ENCODE measurements around the gene GAL. TPM values are rescaled to one million over a fixed set of nuclear protein-coding genes. Genes with fewer than 3 reads are reported as not detected.
"Not testable (repeated sequence)": the region's sequence is repeated elsewhere in the genome, so short reads cannot be mapped to it uniquely, and the experiment has no call there.

The GAL gene
- total RNA-seq, 1 experiment from 2014 or later = 65.2 TPM

DNA sequence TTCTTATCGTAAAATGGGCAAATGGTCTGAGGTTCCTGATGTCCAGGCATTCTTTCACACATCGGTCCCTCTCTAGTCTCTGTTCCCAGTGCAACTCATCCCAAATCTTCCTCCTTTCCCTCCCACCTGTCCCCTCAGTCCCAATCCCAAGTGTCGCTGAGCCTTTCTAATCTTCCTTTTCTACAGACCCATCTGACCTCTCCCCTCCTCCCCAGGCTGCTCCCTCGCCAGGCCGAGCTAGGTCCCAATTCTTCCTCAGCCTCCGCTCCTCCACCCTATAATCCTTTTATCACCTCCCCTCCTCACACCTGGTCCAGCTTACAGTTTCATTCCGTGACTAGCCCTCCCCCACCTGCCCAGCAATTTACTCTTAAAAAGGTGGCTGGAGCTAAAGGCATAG lies 49.2 kb upstream of the GAL start:
- WGBS (ENCODE audit: extremely low coverage, insufficient read length, low lambda C conversion rate) = no CpG with 5 or more reads among the region's 7 CpGs
- not testable (repeated sequence) for H2AFZ ChIP-seq (ENCODE audit: low read length); H3K4me2 ChIP-seq (ENCODE audit: insufficient read depth, insufficient read length, low read length); H2AK5ac ChIP-seq (ENCODE audit: insufficient read length, low read length); H3K23me2 ChIP-seq (ENCODE audit: insufficient read length, low read depth, low read length, poor library complexity, severe bottlenecking); H2BK5ac ChIP-seq (ENCODE audit: insufficient read length, low read length); H3K79me1 ChIP-seq (ENCODE audit: insufficient read depth, low read depth, low read length, poor library complexity, severe bottlenecking); H3K27me3 Mint-ChIP-seq (ENCODE audit: low read depth); H3K79me2 ChIP-seq (ENCODE audit: insufficient read depth, low read length); H3K27me3 ChIP-seq (ENCODE audit: insufficient read depth, low read length); H3K4me1 ChIP-seq (ENCODE audit: insufficient read depth, low read length); H4K8ac ChIP-seq (replicated peaks; ENCODE audit: insufficient read length, low read depth, low read length); H3K9me3 ChIP-seq (ENCODE audit: control insufficient read depth, low read depth, low read length); H2BK20ac ChIP-seq (ENCODE audit: low read depth, low read length, poor library complexity, severe bottlenecking); H4K91ac ChIP-seq (ENCODE audit: insufficient read length, low read depth, low read length); H3K27ac Mint-ChIP-seq; H2BK120ac ChIP-seq (ENCODE audit: low read depth, low read length, poor library complexity, severe bottlenecking); H3K14ac ChIP-seq (ENCODE audit: insufficient read depth, low read length); H3K9ac ChIP-seq (ENCODE audit: extremely low read depth, insufficient read length, low read length); H3K9me3 Mint-ChIP-seq; H3K4me3 Mint-ChIP-seq; H3K27ac ChIP-seq (ENCODE audit: insufficient read length, low read depth, low read length); H3T11ph ChIP-seq (ENCODE audit: low read length); H3K56ac ChIP-seq (ENCODE audit: insufficient read length, low read depth, low read length); H3K23ac ChIP-seq (ENCODE audit: insufficient read length, low read depth, low read length); H3K18ac ChIP-seq (ENCODE audit: insufficient read length, low read depth, low read length); DNase-seq; H2BK15ac ChIP-seq (ENCODE audit: low read depth, low read length); H4K5ac ChIP-seq (ENCODE audit: insufficient read length, low read depth, low read length); H2BK12ac ChIP-seq (ENCODE audit: insufficient read length, low read depth, low read length); H3K36me3 Mint-ChIP-seq (ENCODE audit: insufficient read depth in 1 of 3, low read depth in 3 of 3); H4K20me1 ChIP-seq (ENCODE audit: control insufficient read depth, insufficient read depth, insufficient read length); H3K4ac ChIP-seq (ENCODE audit: low read depth, low read length)
- H3K4me1 Mint-ChIP-seq = peaks cover 30 to 36% of the 10 kb centered on the region in 2 experiments

DNA sequence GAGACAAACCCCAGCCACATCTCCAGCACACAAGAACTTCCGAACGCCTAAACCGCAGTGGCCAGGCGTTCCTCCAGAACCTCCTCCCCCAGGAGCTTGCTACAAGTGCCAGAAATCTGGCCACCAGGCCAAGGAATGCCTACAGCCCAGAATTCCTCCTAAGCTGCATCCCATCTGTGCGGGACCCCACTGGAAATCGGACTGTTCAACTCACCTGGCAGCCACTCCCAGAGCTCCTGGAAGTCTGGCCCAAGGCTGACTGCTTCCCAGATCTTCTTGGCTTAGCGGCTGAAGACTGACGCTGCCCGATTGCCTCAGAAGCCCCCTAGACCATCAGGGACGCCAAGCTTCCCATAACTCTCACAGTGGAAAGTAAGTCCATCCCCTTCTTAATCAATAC lies 48.5 kb upstream of the GAL start:
- not testable (repeated sequence) for H2BK15ac ChIP-seq (ENCODE audit: low read depth, low read length); H2BK5ac ChIP-seq (ENCODE audit: insufficient read length, low read length); H2BK120ac ChIP-seq (ENCODE audit: low read depth, low read length, poor library complexity, severe bottlenecking); H3K79me2 ChIP-seq (ENCODE audit: insufficient read depth, low read length); H3K36me3 Mint-ChIP-seq (ENCODE audit: insufficient read depth in 1 of 3, low read depth in 3 of 3); H3K14ac ChIP-seq (ENCODE audit: insufficient read depth, low read length); H2BK12ac ChIP-seq (ENCODE audit: insufficient read length, low read depth, low read length); H3K27me3 Mint-ChIP-seq (ENCODE audit: low read depth); H3K27me3 ChIP-seq (ENCODE audit: insufficient read depth, low read length); H2AK5ac ChIP-seq (ENCODE audit: insufficient read length, low read length); H3K4ac ChIP-seq (ENCODE audit: low read depth, low read length); H3K4me3 Mint-ChIP-seq; H4K20me1 ChIP-seq (ENCODE audit: control insufficient read depth, insufficient read depth, insufficient read length); DNase-seq; H3K9me3 Mint-ChIP-seq; H4K5ac ChIP-seq (ENCODE audit: insufficient read length, low read depth, low read length); H3K27ac Mint-ChIP-seq; H3K9ac ChIP-seq (ENCODE audit: extremely low read depth, insufficient read length, low read length); H4K91ac ChIP-seq (ENCODE audit: insufficient read length, low read depth, low read length); H3K23ac ChIP-seq (ENCODE audit: insufficient read length, low read depth, low read length); H3T11ph ChIP-seq (ENCODE audit: low read length); H3K4me2 ChIP-seq (ENCODE audit: insufficient read depth, insufficient read length, low read length); H2AFZ ChIP-seq (ENCODE audit: low read length); H3K27ac ChIP-seq (ENCODE audit: insufficient read length, low read depth, low read length); H3K56ac ChIP-seq (ENCODE audit: insufficient read length, low read depth, low read length); H3K23me2 ChIP-seq (ENCODE audit: insufficient read length, low read depth, low read length, poor library complexity, severe bottlenecking); H4K8ac ChIP-seq (replicated peaks; ENCODE audit: insufficient read length, low read depth, low read length); H3K9me3 ChIP-seq (ENCODE audit: control insufficient read depth, low read depth, low read length); H3K18ac ChIP-seq (ENCODE audit: insufficient read length, low read depth, low read length); H2BK20ac ChIP-seq (ENCODE audit: low read depth, low read length, poor library complexity, severe bottlenecking); H3K79me1 ChIP-seq (ENCODE audit: insufficient read depth, low read depth, low read length, poor library complexity, severe bottlenecking); H3K4me1 ChIP-seq (ENCODE audit: insufficient read depth, low read length)
- peaks cover 30 to 36% of the 10 kb centered on the region in 2 experiments for H3K4me1 Mint-ChIP-seq
- no CpG with 5 or more reads among the region's 10 CpGs for WGBS (ENCODE audit: extremely low coverage, insufficient read length, low lambda C conversion rate)
